HFF-Myc (cell line): Measurements from ENCODE around the gene SWI5.

Experiments
- DNase-seq: peaks from one replicate; pipeline ENCODE4 v3.0.0-alpha.2; 2011; ENCODE audit warnings: low read depth; ENCODE audit errors: extremely low read depth
- H3K4me3 ChIP-seq: replicated peaks from 2 replicates; pipeline ENCODE4 v1.5.1; 2011; ENCODE audit warnings: low read depth, mild to moderate bottlenecking, control low read depth, low read length
- CTCF ChIP-seq: IDR thresholded peaks from 2 replicates; pipeline ENCODE4 v1.5.1; 2012; ENCODE audit warnings: mild to moderate bottlenecking, low read depth, low read length, control low read depth; ENCODE audit errors: missing control alignments

The SWI5 gene

GRCh38 chr9:128333451-128333869 lies 57.4 kb downstream of the SWI5 start:
- DNase-seq: no peak
- no peak for TF ChIP-seq CTCF

GRCh38 chr9:128335161-128335560 lies 59.1 kb downstream of the SWI5 start:
- no peak for DNase-seq
- TF ChIP-seq CTCF: no peak
- no peak overlapping the region for H3K4me3 ChIP-seq

More at GRCh38 chr9:128333451-128333869, 57.4 kb downstream of the SWI5 start:
- H3K4me3 ChIP-seq: no peak overlapping the region

GRCh38 chr9:128335914-128336313 lies 59.8 kb downstream of the SWI5 start:
- TF ChIP-seq CTCF: no peak

GRCh38 chr9:128337936-128338335 lies 61.9 kb downstream of the SWI5 start:
- TF ChIP-seq CTCF: no peak
- no peak overlapping the region for H3K4me3 ChIP-seq
- no peak for DNase-seq

More at GRCh38 chr9:128335914-128336313, 59.8 kb downstream of the SWI5 start:
- DNase-seq: no peak
- H3K4me3 ChIP-seq: no peak overlapping the region
